Left colon (tissue), 2 donors: ENCODE results near the gene INPP5E. TPM values are rescaled to one million over a fixed set of nuclear protein-coding genes. Genes with fewer than 3 reads are reported as not detected.
"Not testable (repeated sequence)": the region's sequence is repeated elsewhere in the genome, so short reads cannot be mapped to it uniquely, and the experiment has no call there.

Experiments used
- ATAC-seq: fragments of 200-7000 bp; cut with Tn5 transposase; one replicate; pipeline ENCODE4 v1.9.1; 2020; ENCODE audit warnings: mild to moderate bottlenecking, moderate library complexity
- DNase-seq, 2 donors: peaks; one replicate each; pipeline ENCODE4 v3.0.0-alpha.2; 2020
- intact Hi-C, 2 donors: fragments of 100-400 bp; cut with DNase I in 1 of 2; cut with micrococcal nuclease in 1 of 2; formaldehyde crosslinking; loops; one replicate each; pipeline versions ENCODE4 v1.11.2 to v1.14.0; 2022; cut with DNase I, micrococcal nuclease
- total RNA-seq, 2 donors: library from RNA; stranded (reverse); fragmentation: NEBNext Ultra II Directional; extraction: Animal tissue kit (Norgen Biotek cat#: 25700); gene quantifications; one replicate each; pipeline ENCODE4 v1.2.1, GENCODE V29; 2021
- donor health status: DM: no; HTN: no; CAD: no.
- donor health status: DM: yes; HTN: yes; CAD: no.

INPP5E gene
- total RNA-seq, 2 donors from 2014 or later, result 10.5 to 11.0 TPM

DNA sequence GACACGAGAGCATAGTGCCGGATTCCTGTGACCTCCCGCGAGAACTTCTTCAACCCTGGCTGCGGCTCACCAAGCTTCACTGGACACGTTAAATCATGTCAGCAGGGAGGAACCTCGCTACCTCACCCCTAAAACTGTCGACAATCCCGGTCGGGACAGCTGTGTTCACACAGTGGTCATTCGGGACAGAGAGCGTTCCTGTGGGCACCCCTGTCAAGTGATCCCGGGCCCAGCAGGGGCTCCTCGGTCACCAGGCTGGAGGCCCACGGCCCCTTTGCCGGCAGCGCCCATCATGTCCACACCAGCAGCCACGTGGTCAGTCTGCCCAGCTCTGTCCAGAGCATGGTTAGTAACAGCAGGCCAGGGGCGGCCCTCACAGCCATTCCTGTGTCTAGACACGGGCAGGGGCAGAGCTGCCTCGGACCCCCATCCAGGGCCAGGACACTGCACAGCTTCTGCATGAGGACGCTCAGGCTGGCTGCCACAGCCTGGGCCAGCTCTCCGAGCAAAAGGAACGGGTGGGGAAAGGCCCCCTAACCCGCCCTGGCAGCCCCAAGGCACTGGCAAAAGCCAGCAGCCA, 3.5 kb downstream of the INPP5E start:
- ATAC-seq, result no peak
- intact Hi-C loops, result no loop called here
- no peak for DNase-seq

GRCh38 chr9:136434580-136435169, 5.0 kb downstream of the INPP5E start:
- DNase-seq (no peak), ATAC-seq (no peak)
- intact Hi-C loops, result no loop called here

DNA sequence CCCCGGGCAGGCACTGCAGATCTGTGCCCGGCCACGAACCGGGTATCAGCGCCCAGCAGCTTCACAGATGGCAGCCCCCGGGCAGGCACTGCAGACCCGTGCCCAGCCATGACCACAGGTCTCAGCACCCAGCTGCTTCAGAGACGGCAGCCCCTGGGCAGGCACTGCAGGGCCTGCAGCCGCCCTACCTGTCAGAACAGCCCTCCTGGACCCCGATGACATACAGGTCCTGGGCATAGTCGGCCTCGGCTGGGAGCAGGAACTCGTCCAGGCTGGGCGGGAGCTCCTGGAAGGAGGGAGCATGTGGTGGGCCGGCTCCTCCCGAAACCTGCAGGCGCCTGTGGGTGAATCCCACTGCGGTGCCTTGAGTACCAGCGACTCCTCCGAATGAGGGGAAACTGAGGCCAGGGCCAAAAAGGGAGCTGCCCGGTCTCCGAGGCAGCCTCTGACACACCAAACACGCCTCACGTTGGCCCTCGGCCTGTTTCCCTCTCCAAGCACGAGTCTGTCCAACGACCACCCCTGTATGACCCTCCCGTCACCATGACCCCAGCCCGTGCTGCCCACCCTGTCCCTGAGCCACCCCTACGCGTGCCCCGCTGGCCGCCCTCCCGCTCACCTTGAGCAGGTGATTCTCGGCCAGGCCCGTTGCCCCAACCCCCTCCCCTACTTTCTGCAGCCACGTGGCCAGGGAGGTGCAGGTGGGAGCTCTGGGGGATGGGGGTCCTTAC, 5.6 kb downstream of the INPP5E start:
- ATAC-seq, result no peak
- no peak for DNase-seq
- intact Hi-C loops, result no loop called here

- no peak for ATAC-seq
- intact Hi-C loops, result no loop called here
These were observed 6.5 kb downstream of the INPP5E start for GRCh38 chr9:136433043-136433715.

GRCh38 chr9:136432591-136432990, 7.1 kb downstream of the INPP5E start:
- no peak for ATAC-seq
- intact Hi-C loops, result no loop called here
- no peak for DNase-seq

More at GRCh38 chr9:136433043-136433715, 6.5 kb downstream of the INPP5E start:
- no peak for DNase-seq

DNA sequence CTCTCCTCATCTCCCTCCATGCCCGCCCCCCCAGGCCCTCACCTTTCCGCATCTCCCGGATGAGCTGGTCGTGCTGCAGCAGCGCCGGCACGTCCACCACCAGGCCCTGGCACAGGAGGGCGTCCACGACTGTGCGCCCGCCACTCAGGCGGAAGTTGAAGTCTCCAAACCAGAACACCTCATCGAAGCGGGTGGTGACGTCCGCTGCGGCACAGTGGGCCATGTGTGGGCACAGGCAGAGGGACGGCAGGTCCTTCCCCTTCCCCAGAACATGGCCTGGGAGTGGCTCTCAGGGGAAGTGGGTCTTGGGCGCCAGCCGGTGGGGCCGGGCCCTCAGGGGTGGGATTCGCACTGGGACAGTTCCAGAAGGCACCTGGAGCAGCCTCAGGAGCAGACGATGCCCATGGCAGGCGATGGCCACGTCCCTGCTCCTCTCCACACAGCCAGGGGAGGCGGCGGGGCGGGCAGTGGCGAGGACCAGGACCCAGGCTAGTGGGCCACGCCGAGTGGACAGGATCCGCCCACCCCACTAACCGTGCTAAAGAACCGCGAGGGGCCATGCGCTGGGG, 7.8 kb downstream of the INPP5E start:
- no peak for ATAC-seq
- no peak for DNase-seq
- intact Hi-C loops, result no loop called here

DNA sequence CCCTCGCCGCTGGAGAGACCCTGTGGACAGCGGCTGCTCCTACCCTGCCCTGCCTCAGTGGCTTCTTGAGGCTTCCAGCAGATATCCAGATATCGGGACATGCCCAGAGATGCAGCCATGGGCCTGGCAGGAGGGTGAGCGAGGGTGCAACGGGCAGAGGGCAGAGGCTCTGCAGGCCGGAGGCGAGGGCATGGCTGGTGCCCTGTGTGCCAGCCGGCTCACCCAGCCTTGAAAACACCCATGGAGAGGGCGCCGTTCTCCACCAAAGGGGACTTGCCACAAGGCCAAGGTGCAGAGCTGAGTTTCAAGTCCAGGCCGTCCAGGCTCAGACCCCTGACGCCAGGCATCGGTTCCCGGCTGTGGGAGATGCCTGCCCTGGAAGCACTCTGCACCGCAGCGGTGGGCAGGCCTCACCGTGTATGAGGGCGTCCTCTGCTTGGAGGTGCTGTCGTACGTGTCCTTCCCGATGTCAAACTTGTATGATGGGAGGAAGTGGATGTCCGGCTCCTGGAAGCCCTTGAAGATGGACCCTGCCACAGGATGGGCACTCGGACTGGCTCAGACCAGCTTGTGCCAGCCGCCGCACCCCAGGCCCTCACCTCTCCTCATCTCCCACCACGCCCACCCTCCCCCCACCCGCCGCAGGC, 8.9 kb downstream of the INPP5E start:
- ATAC-seq (no peak), DNase-seq (no peak)
- intact Hi-C loops, result no loop called here

DNA sequence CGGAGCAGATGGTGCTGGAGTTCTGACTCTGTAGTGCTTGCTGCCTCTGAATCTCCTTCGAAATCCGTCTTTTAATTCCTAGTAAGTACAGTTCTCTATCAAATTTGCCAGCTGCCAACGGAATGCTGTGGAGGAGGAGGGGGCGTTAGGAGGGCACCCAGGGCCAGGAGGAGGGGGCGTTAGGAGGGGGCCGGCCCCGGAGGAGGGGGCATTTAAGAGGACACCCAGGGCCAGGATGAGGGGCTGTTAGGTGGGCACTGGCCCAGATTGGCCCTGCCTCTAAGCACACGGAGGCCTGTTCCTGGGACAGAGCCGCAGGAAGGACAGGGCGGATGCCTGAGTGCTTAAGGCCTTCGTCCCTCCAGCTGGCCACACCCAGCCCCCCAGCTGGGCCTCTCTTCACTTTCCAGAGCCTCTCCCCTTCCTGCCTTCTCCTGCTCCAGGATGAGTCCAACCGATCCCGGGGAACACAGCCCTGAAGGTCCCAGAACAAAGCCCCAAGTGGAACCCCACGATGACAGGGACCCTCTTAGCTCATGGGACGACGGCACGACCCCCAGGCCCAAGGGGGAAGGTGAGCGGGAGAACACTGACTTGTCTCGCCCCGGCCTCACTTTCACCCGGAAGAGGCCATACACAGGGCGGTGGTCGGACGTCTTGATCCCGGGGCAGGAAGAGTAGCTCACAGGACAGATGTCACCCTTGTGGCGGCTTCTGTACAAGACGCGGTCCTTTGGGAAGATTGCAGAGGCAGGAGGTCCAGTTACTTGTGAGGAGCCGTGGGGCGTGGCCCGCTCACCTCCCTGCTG, 9.8 kb downstream of the INPP5E start:
- ATAC-seq (peak; percentile 12), DNase-seq (no peak)
- intact Hi-C loops, result no loop called here

- ATAC-seq (no peak), DNase-seq (no peak)
- intact Hi-C loops, result no loop called here
These were observed 10.5 kb downstream of the INPP5E start for GRCh38 chr9:136429075-136429628.

GRCh38 chr9:136426787-136427186, 12.9 kb downstream of the INPP5E start:
- no peak for DNase-seq
- intact Hi-C loops, result no loop called here
- ATAC-seq, result no peak

DNA sequence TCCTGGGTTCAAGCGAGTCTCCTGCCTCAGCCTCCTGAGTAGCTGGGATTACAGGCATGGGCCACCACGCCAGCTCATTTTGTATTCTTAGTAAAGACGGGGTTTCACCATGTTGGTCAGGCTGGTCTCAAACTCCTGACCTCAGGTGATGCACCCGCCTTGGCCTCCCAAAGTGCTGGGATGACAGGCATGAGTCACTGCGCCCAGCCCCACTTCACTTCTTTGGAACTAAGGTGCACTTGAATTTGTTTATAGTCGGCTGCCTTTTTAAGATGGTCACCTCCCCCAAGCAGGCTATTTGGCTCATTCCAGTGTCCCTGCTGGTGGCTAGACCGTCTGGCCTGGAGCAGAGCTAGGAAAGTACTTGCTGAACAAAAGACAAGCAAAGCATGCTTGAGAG, 14.3 kb downstream of the INPP5E start:
- DNase-seq, intact Hi-C loops, ATAC-seq: not testable (repeated sequence)

DNA sequence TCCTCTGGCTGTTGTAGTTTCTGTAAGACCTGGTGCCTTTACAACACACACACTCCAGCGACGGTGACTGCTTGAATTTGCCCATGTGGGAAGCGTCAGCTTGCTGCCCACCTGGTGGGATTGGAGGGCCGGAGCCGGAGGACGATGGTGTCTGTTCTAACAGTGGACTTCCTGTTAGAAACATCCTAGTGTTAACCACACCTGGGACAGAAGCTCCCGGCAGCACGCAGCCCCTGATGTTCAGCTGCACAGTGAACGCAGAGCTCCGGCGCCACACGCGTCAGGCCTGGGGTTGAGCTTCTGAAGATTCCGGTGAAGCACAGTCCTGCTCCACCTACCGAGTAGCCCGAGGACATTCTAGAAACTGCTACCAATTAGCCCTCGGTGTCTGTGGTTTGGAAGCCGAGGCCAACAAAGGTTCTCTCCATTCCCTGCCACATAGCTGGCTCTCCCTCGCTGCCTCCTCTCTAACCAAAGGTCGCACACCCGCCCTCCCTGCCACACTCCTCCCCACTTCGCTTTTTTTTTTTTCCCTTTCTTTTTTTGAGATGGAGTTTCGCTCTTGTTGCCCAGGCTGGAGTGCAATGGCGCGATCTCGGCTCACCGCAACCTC, 14.8 kb downstream of the INPP5E start:
- intact Hi-C loops, result no loop called here
- DNase-seq (no peak), ATAC-seq (no peak)

GRCh38 chr9:136423432-136424146, 16.1 kb downstream of the INPP5E start:
- ATAC-seq, result no peak

GRCh38 chr9:136422876-136423275, 16.8 kb downstream of the INPP5E start:
- ATAC-seq (no peak), DNase-seq (no peak)
- intact Hi-C loops, result no loop called here

More at GRCh38 chr9:136423432-136424146, 16.1 kb downstream of the INPP5E start:
- DNase-seq, result no peak
- intact Hi-C loops, result no loop called here

GRCh38 chr9:136421791-136422190, 17.9 kb downstream of the INPP5E start:
- intact Hi-C loops, result no loop called here
- ATAC-seq (no peak), DNase-seq (no peak)

- intact Hi-C loops, result no loop called here
- DNase-seq (no peak), ATAC-seq (no peak)
These were observed 20.6 kb downstream of the INPP5E start for GRCh38 chr9:136419092-136419420.
